H1 (cell line): Measurements from ENCODE around the gene MPPED2.

Experiments
- CHD1 ChIP-seq: IDR thresholded peaks from 2 replicates; pipeline ENCODE4 v1.6.1; 2012; ENCODE audit warnings: low read depth, low read length, improper control_type of control experiment
- CREB1 ChIP-seq: IDR thresholded peaks from 2 replicates; pipeline ENCODE4 v1.6.1; 2012; ENCODE audit warnings: inconsistent platforms
- CTCF ChIP-seq, 3 experiments: IDR thresholded peaks; 1 replicate in 2 of 3; 2 replicates in 1 of 3; pipeline versions ENCODE4 v1.5.1 to v1.6.1; 2011; ENCODE audit warnings: low read length in 3 of 3, mild to moderate bottlenecking in 3 of 3, inconsistent platforms in 2 of 3, low read depth in 1 of 3, moderate library complexity in 1 of 3; ENCODE audit not compliant: insufficient read depth in 1 of 3; ENCODE audit errors: control extremely low read depth in 1 of 3
- GABPA ChIP-seq: IDR thresholded peaks from 2 replicates; pipeline ENCODE4 v1.6.1; 2011; ENCODE audit warnings: mild to moderate bottlenecking, low read length, moderate library complexity, borderline replicate concordance; ENCODE audit not compliant: insufficient read depth
- HDAC2 ChIP-seq, 2 experiments: fragments of 300-600 bp in 1 of 2; sonication (generic) in 1 of 2; IDR thresholded peaks; 2 replicates each; pipeline ENCODE4 v1.6.1; 2011 to 2012; ENCODE audit warnings: low read depth in 2 of 2, low read length in 2 of 2, mild to moderate bottlenecking in 2 of 2, moderate library complexity in 2 of 2, borderline replicate concordance in 1 of 2, inconsistent platforms in 1 of 2
- MAFK ChIP-seq: IDR thresholded peaks from 2 replicates; pipeline ENCODE4 v1.6.1; 2012; ENCODE audit warnings: low read depth, mild to moderate bottlenecking, improper control_type of control experiment, low read length
- POLR2A ChIP-seq, 2 experiments: IDR thresholded peaks; 1 replicate in 1 of 2; 2 replicates in 1 of 2; pipeline ENCODE4 v1.6.1; 2011; ENCODE audit warnings: low read depth in 2 of 2, low read length in 2 of 2, mild to moderate bottlenecking in 2 of 2; ENCODE audit errors: control extremely low read depth in 1 of 2
- POLR2AphosphoS5 ChIP-seq: IDR thresholded peaks from 2 replicates; pipeline ENCODE4 v1.6.1; 2011; ENCODE audit warnings: low read depth, low read length
- RAD21 ChIP-seq, 2 experiments: IDR thresholded peaks in 1 of 2; conservative IDR thresholded peaks in 1 of 2; 2 replicates each; pipeline ENCODE4 v1.6.1; 2011; ENCODE audit warnings: low read depth in 2 of 2, low read length in 2 of 2, improper control_type of control experiment in 1 of 2, inconsistent platforms in 1 of 2, mild to moderate bottlenecking in 1 of 2, moderate library complexity in 1 of 2
- SIRT6 ChIP-seq: IDR thresholded peaks from one replicate; pipeline ENCODE4 v1.7.1; 2012; ENCODE audit warnings: low read length, inconsistent platforms
- ZNF274 ChIP-seq: IDR thresholded peaks from 2 replicates; pipeline ENCODE4 v1.7.0; 2012; ENCODE audit warnings: low read length, borderline replicate concordance; ENCODE audit errors: extremely low read depth

- no peak for TF ChIP-seq POLR2A (IDR thresholded peaks at IDR 0.05; ENCODE audit: control extremely low read depth in 1 of 2, low read depth in 2 of 2, low read length in 2 of 2)
- no peak for TF ChIP-seq SIRT6
- no peak for TF ChIP-seq POLR2AphosphoS5
- TF ChIP-seq CTCF (IDR thresholded peaks at IDR 0.05; ENCODE audit: control extremely low read depth in 1 of 3, insufficient read depth in 1 of 3, low read depth in 1 of 3, low read length in 3 of 3), result no peak
- TF ChIP-seq RAD21 (IDR thresholded peaks at IDR 0.05 in 1 of 2, conservative IDR thresholded peaks at IDR 0.05 in 1 of 2; ENCODE audit: low read depth in 2 of 2, low read length in 2 of 2), result no peak
- TF ChIP-seq MAFK, result no peak
- no peak for TF ChIP-seq ZNF274
- TF ChIP-seq CREB1, result no peak
- no peak for TF ChIP-seq GABPA
- no peak for TF ChIP-seq CHD1
- TF ChIP-seq HDAC2 (IDR thresholded peaks at IDR 0.05; ENCODE audit: borderline replicate concordance in 1 of 2, low read depth in 2 of 2, low read length in 2 of 2), result no peak
Observed at GRCh38 chr11:30596832-30597231, 10.7 kb upstream of the MPPED2 start.
